GM18502 (cell line): ENCODE data around the gene NSMCE4A.
"Not testable (repeated sequence)": the region's sequence is repeated elsewhere in the genome, so short reads cannot be mapped to it uniquely, and the experiment has no call there.

Experiments
- ATAC-seq: cut with Tn5 transposase; IDR thresholded peaks from one replicate; pipeline ENCODE4 v1.9.1; 2021; ENCODE audit warnings: mild to moderate bottlenecking; ENCODE audit not compliant: unreplicated experiment, poor library complexity

NSMCE4A gene

GRCh38 chr10:121942749-121943416 lies 32.1 kb downstream of the NSMCE4A start:
- ATAC-seq, result no peak

GRCh38 chr10:121941532-121941931 lies 33.5 kb downstream of the NSMCE4A start:
- no peak for ATAC-seq

- no peak for ATAC-seq
These were observed 38.7 kb downstream of the NSMCE4A start for GRCh38 chr10:121936295-121936694.

- no peak for ATAC-seq
These were observed 39.3 kb downstream of the NSMCE4A start for GRCh38 chr10:121935702-121936101.

- not testable (repeated sequence) for ATAC-seq
These were observed 44.5 kb downstream of the NSMCE4A start for GRCh38 chr10:121930268-121931085.

- not testable (repeated sequence) for ATAC-seq
These were observed 45.3 kb downstream of the NSMCE4A start for GRCh38 chr10:121929585-121930267.

GRCh38 chr10:121928528-121928884 lies 46.5 kb downstream of the NSMCE4A start:
- ATAC-seq, result peak; percentile 9

GRCh38 chr10:121927841-121928527 lies 47.0 kb downstream of the NSMCE4A start, which contains the start of gene ATE1:
ATE1 (minus strand) TSS chr10:121928031; CDS start chr10:121927949, 82 bp downstream.
- ATAC-seq, result peak; percentile 83

GRCh38 chr10:121927318-121927840 lies 47.6 kb downstream of the NSMCE4A start:
- ATAC-seq, result peak; percentile 52

GRCh38 chr10:121926671-121927317 lies 48.2 kb downstream of the NSMCE4A start:
- ATAC-seq, result peak; percentile 21

GRCh38 chr10:121926157-121926556 lies 48.9 kb downstream of the NSMCE4A start:
- ATAC-seq, result no peak

GRCh38 chr10:121921238-121921931 lies 53.6 kb downstream of the NSMCE4A start:
- ATAC-seq, result no peak

- no peak for ATAC-seq
These were observed 55.4 kb downstream of the NSMCE4A start for GRCh38 chr10:121919666-121920065.

- not testable (repeated sequence) for ATAC-seq
These were observed 56.2 kb downstream of the NSMCE4A start for GRCh38 chr10:121918800-121919199.

GRCh38 chr10:121914661-121915060 lies 60.4 kb downstream of the NSMCE4A start:
- ATAC-seq, result no peak

GRCh38 chr10:121911421-121911697 lies 63.7 kb downstream of the NSMCE4A start:
- no peak for ATAC-seq

GRCh38 chr10:121910673-121911420 lies 64.2 kb downstream of the NSMCE4A start:
- ATAC-seq, result peak; percentile 55
